DND-41 (cell line): ENCODE results near the gene NR0B2.

Experiments
- EZH2 ChIP-seq: IDR thresholded peaks from 3 replicates; pipeline ENCODE4 v1.6.1; 2012; ENCODE audit warnings: borderline replicate concordance, low read depth, mild to moderate bottlenecking, moderate library complexity, low read length, inconsistent platforms; ENCODE audit not compliant: severe bottlenecking
- TF ChIP-seq, protein P1 (sequence below): IDR thresholded peaks from 2 replicates; pipeline ENCODE4 v1.5.1; 2012; ENCODE audit warnings: borderline replicate concordance, low read length, moderate library complexity, mild to moderate bottlenecking; ENCODE audit not compliant: poor library complexity, severe bottlenecking; ENCODE audit errors: extremely low read depth

DNA sequence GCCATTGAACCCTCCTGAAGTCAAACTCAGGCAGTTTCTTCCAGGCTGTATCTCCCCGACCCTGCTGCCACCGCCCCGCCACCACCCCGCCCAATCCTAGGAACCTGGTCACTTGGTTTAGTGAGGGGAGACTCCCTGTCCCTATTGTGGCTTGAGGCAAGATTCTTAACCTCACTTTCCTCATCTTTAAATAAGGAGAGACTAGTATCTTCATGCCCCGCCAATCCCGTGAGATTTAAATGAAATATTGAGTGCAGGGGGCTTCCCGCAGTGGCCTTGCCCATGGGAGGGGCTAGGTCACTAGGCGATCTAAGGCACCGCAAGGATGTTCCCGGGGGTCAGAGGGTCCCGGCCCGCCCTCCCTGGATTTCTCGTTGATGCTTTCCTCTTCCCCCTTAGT is 45.5 kb upstream of the NR0B2 start:
- TF ChIP-seq, protein P1, sequence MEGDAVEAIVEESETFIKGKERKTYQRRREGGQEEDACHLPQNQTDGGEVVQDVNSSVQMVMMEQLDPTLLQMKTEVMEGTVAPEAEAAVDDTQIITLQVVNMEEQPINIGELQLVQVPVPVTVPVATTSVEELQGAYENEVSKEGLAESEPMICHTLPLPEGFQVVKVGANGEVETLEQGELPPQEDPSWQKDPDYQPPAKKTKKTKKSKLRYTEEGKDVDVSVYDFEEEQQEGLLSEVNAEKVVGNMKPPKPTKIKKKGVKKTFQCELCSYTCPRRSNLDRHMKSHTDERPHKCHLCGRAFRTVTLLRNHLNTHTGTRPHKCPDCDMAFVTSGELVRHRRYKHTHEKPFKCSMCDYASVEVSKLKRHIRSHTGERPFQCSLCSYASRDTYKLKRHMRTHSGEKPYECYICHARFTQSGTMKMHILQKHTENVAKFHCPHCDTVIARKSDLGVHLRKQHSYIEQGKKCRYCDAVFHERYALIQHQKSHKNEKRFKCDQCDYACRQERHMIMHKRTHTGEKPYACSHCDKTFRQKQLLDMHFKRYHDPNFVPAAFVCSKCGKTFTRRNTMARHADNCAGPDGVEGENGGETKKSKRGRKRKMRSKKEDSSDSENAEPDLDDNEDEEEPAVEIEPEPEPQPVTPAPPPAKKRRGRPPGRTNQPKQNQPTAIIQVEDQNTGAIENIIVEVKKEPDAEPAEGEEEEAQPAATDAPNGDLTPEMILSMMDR: no peak
- no peak for TF ChIP-seq EZH2
